ENCODE results near the gene CSNK2A2. TPM values are rescaled to one million over a fixed set of nuclear protein-coding genes. Genes with fewer than 3 reads are reported as not detected.

Gene CSNK2A2
- total and polyA plus RNA-seq, 2 donors (not counting 3 experiments of a cell fraction or from before 2014, with no cell fraction given) = 43.3 to 125 TPM

GRCh38 chr16:58200004-58200797 lies 2.3 kb upstream of the CSNK2A2 start:
- no peak for FAIRE-seq
- H3K9me3 ChIP-seq (replicated peaks; ENCODE audit: control insufficient read depth, insufficient read depth, low read length) = no peaks in the 10 kb centered on the region
- peaks cover 17% of the 10 kb centered on the region for H3K4me1 ChIP-seq (ENCODE audit: control insufficient read depth, extremely low read depth, insufficient read depth, low read length)
- TF ChIP-seq POLR2AphosphoS5 (IDR thresholded peaks at IDR 0.05; ENCODE audit: insufficient read depth, low read depth, low read length) (no peak), EZH2 (IDR thresholded peaks at IDR 0.05; ENCODE audit: borderline replicate concordance, low read depth, low read length, severe bottlenecking) (no peak), MAX (IDR thresholded peaks at IDR 0.05; ENCODE audit: insufficient read depth, insufficient read length) (no peak), FOS (IDR thresholded peaks at IDR 0.05; ENCODE audit: borderline replicate concordance, insufficient read depth, low read length) (no peak), CTCF (IDR thresholded peaks at IDR 0.05; ENCODE audit: extremely low read depth in 1 of 2, insufficient read depth in 1 of 2, low read depth in 1 of 2, low read length in 2 of 2) (no peak)
- H3K36me3 ChIP-seq (ENCODE audit: control insufficient read depth in 2 of 2, extremely low read depth in 1 of 2, insufficient read depth in 2 of 2, low read length in 2 of 2) = peaks cover 0 to 2% of the 10 kb centered on the region in 2 experiments
- dilution Hi-C loops (cut with MboI; ENCODE audit: extremely low pct_ligation_motif_present, low sequenced_read_pairs) = no loop called here
- H3K27ac ChIP-seq (ENCODE audit: insufficient read depth, low read depth, low read length) = no peak overlapping the region
- BruUV-seq (replicated peaks) = no TSS peak
- no peak overlapping the region for H2AFZ ChIP-seq (ENCODE audit: low read depth, low read length)
- intact Hi-C loops (cut with micrococcal nuclease) = no loop called here
- CTCF ChIA-PET = interaction anchor here (1.0 kb wide), 1 partner anchor 27 kb away, joined by 3 read pairs; no protein-coding TSS in a partner anchor
- DNase-seq (ENCODE audit: low read depth, low spot score) = no peak
- no peak overlapping the region for H3K4me2 ChIP-seq (ENCODE audit: insufficient read depth, low read length)
- H3K4me3 ChIP-seq (replicated peaks in 1 of 3; ENCODE audit: insufficient read depth in 1 of 3, low read depth in 1 of 3, low read length in 3 of 3) = no peak overlapping the region
- H3K79me2 ChIP-seq (ENCODE audit: control insufficient read depth, insufficient read depth, low read length) = peaks cover 20% of the 10 kb centered on the region
- POLR2A ChIA-PET = interaction anchor here (0.7 kb wide), 1 partner anchor 23 kb away, joined by 3 read pairs; no protein-coding TSS in a partner anchor
- no peak overlapping the region for H3K9ac ChIP-seq (replicated peaks; ENCODE audit: extremely low read depth, insufficient read depth, low read length)
- no peaks in the 10 kb centered on the region for H3K9me1 ChIP-seq (replicated peaks; ENCODE audit: control insufficient read depth, extremely low read depth, insufficient read depth, low read length)
- peaks cover 0 to 6% of the 10 kb centered on the region in 2 experiments for H3K27me3 ChIP-seq (ENCODE audit: control insufficient read depth in 2 of 2, insufficient read depth in 2 of 2, low read length in 2 of 2)
- no peaks in the 10 kb centered on the region for H4K20me1 ChIP-seq (replicated peaks; ENCODE audit: control insufficient read depth, extremely low read depth, insufficient read depth, low read length)

Measured in endothelial cell of umbilical vein (primary cell).